Loucy (cell line): ENCODE results near the gene CDK9.

ENCODE experiments used
- H2AFZ ChIP-seq: fragments of 200-600 bp; sonication (generic); 2 replicates; pipeline ENCODE4 v1.6.0; 2016; ENCODE audit warnings: antibody characterized with exemption, mild to moderate bottlenecking, low read length, moderate library complexity
- H3F3A ChIP-seq: fragments of 200-600 bp; 2 replicates; pipeline ENCODE4 v1.6.0; 2016; ENCODE audit warnings: antibody characterized with exemption, low read depth, mild to moderate bottlenecking
- H3K27me3 ChIP-seq: fragments of 200-600 bp; sonication (generic); 2 replicates; pipeline ENCODE4 v1.6.1; 2014; ENCODE audit warnings: low read length, mild to moderate bottlenecking; ENCODE audit not compliant: insufficient read depth, poor library complexity, severe bottlenecking
- H3K36me3 ChIP-seq: fragments of 200-600 bp; sonication (generic); 2 replicates; pipeline ENCODE4 v1.6.1; 2016; ENCODE audit warnings: low read length; ENCODE audit not compliant: insufficient read depth
- H3K4me1 ChIP-seq: fragments of 200-600 bp; sonication (generic); 2 replicates; pipeline ENCODE4 v1.5.1; 2014; ENCODE audit warnings: low read length, mild to moderate bottlenecking; ENCODE audit not compliant: insufficient read depth, poor library complexity, severe bottlenecking
- H3K4me2 ChIP-seq: fragments of 200-600 bp; sonication (generic); 2 replicates; pipeline ENCODE4 v1.6.0; 2014; ENCODE audit warnings: antibody characterized with exemption, low read length, low read depth, mild to moderate bottlenecking; ENCODE audit not compliant: poor library complexity, severe bottlenecking
- H3K4me3 ChIP-seq: fragments of 200-600 bp; sonication (generic); 2 replicates; pipeline ENCODE4 v1.5.1; 2014; ENCODE audit warnings: low read length, mild to moderate bottlenecking, mixed read lengths; ENCODE audit not compliant: poor library complexity, severe bottlenecking
- H3K79me2 ChIP-seq: fragments of 200-600 bp; sonication (generic); 2 replicates; pipeline ENCODE4 v1.6.1; 2014; ENCODE audit warnings: low read length; ENCODE audit not compliant: insufficient read depth
- H3K9ac ChIP-seq: fragments of 200-600 bp; sonication (generic); 2 replicates; pipeline ENCODE4 v1.6.0; 2014; ENCODE audit warnings: mild to moderate bottlenecking, low read depth, low read length, moderate library complexity; ENCODE audit not compliant: poor library complexity, severe bottlenecking
- H3K9me2 ChIP-seq: fragments of 200-600 bp; sonication (generic); replicated peaks from 2 replicates; pipeline ENCODE4 v1.6.1; 2016; ENCODE audit warnings: low read depth, low read length, mixed read lengths
- H3K9me3 ChIP-seq: fragments of 200-600 bp; sonication (generic); 2 replicates; pipeline ENCODE4 v1.6.1; 2014; ENCODE audit warnings: mild to moderate bottlenecking, antibody characterized with exemption, low read length, low read depth; ENCODE audit not compliant: insufficient read depth
- H4K20me1 ChIP-seq: fragments of 200-600 bp; sonication (generic); 2 replicates; pipeline ENCODE4 v1.6.0; 2014; ENCODE audit warnings: antibody characterized with exemption, low read length, mild to moderate bottlenecking; ENCODE audit not compliant: insufficient read depth, poor library complexity, severe bottlenecking
- CTCF ChIP-seq: fragments of 200-600 bp; sonication (generic); conservative IDR thresholded peaks from 2 replicates; pipeline ENCODE4 v1.5.1; 2014; ENCODE audit warnings: mild to moderate bottlenecking, antibody characterized with exemption, low read length
- EZH2phosphoT487 ChIP-seq: fragments of 200-600 bp; IDR thresholded peaks from 2 replicates; pipeline ENCODE4 v1.6.1; 2018; ENCODE audit warnings: antibody characterized with exemption, mild to moderate bottlenecking, moderate library complexity, borderline replicate concordance

CDK9 gene

GRCh38 chr9:127758843-127759242, 27.0 kb upstream of the CDK9 start:
- Histone ChIP-seq H3F3A (no peaks in the 10 kb centered on the region), H3K9me2 (no peaks in the 10 kb centered on the region), H3K9ac (no peak overlapping the region), H3K4me1 (no peaks in the 10 kb centered on the region), H2AFZ (no peak overlapping the region), H3K4me3 (no peak overlapping the region), H3K36me3 (peaks cover 33% of the 10 kb centered on the region; the same call in 1 of the 2 replicates), H3K4me2 (no peak overlapping the region), H3K79me2 (peaks cover 25% of the 10 kb centered on the region), H3K27me3 (no peaks in the 10 kb centered on the region), H4K20me1 (peaks cover 15% of the 10 kb centered on the region), H3K9me3 (no peaks in the 10 kb centered on the region)
- TF ChIP-seq EZH2phosphoT487: no peak
- no peak for TF ChIP-seq CTCF

- Histone ChIP-seq H3K9me2 (no peaks in the 10 kb centered on the region), H3K4me1 (no peaks in the 10 kb centered on the region), H4K20me1 (peaks cover 17% of the 10 kb centered on the region), H3K9ac (no peak overlapping the region), H3K79me2 (peaks cover 44% of the 10 kb centered on the region), H3K36me3 (peaks cover 39% of the 10 kb centered on the region; the same call in 1 of the 2 replicates), H3K4me3 (no peak overlapping the region), H3K27me3 (no peaks in the 10 kb centered on the region), H3K9me3 (no peaks in the 10 kb centered on the region), H3F3A (no peaks in the 10 kb centered on the region), H2AFZ (no peak overlapping the region), H3K4me2 (no peak overlapping the region)
- TF ChIP-seq EZH2phosphoT487 (no peak), CTCF (no peak)
Measured at GRCh38 chr9:127761061-127761460, 24.8 kb upstream of the CDK9 start.

GRCh38 chr9:127761491-127761956, 24.3 kb upstream of the CDK9 start:
- H3K4me2 ChIP-seq: no peak overlapping the region
- no peak overlapping the region for H3K9ac ChIP-seq
- H3K79me2 ChIP-seq: peaks cover 48% of the 10 kb centered on the region
- no peak overlapping the region for H2AFZ ChIP-seq
- H3K36me3 ChIP-seq: peaks cover 40% of the 10 kb centered on the region; the same call in 1 of the 2 replicates
- H3K27me3 ChIP-seq: no peaks in the 10 kb centered on the region
- H3K4me3 ChIP-seq: no peak overlapping the region
- H3K9me3 ChIP-seq: no peaks in the 10 kb centered on the region
- no peaks in the 10 kb centered on the region for H3K4me1 ChIP-seq
- H4K20me1 ChIP-seq: peaks cover 21% of the 10 kb centered on the region
- H3F3A ChIP-seq: no peaks in the 10 kb centered on the region
- TF ChIP-seq EZH2phosphoT487 (no peak), CTCF (no peak)
- no peaks in the 10 kb centered on the region for H3K9me2 ChIP-seq
